Natural killer cell treated with Interleukin-12 subunit alpha and Interleukin-12 subunit beta and Interleukin-15 and Interleukin-18, amount 100 ng/mL, for 72 hours (primary cell): ENCODE results near the gene LSP1. TPM values are rescaled to one million over a fixed set of nuclear protein-coding genes. Genes with fewer than 3 reads are reported as not detected.
"Not testable (repeated sequence)": the region's sequence is repeated elsewhere in the genome, so short reads cannot be mapped to it uniquely, and the experiment has no call there.

Source experiments
- ATAC-seq, 2 donors: fragments of 150-1000 bp; cut with Tn5 transposase in 1 of 2; sonication (Bioruptor Pico), chemical (Tn5 transposase) in 1 of 2; 2 replicates each; pipeline ENCODE4 v1.10.0; 2021
- DNase-seq: peaks from one replicate; pipeline ENCODE4 v3.0.0; 2022; ENCODE audit warnings: low spot score
- H3K27ac Mint-ChIP-seq, 2 donors: 1 replicate in 1 of 2; 2 replicates in 1 of 2; pipeline ENCODE4 v1.8.0; 2022; ENCODE audit warnings: mixed read lengths in 2 of 2, mild to moderate bottlenecking in 1 of 2, moderate library complexity in 1 of 2
- H3K27me3 Mint-ChIP-seq, 2 donors: 1 replicate in 1 of 2; 2 replicates in 1 of 2; pipeline ENCODE4 v1.8.0; 2022; ENCODE audit warnings: mixed read lengths in 2 of 2
- H3K36me3 Mint-ChIP-seq: one replicate; pipeline ENCODE4 v1.8.0; 2022; ENCODE audit warnings: mixed read lengths
- H3K4me1 Mint-ChIP-seq, 2 donors: 1 replicate in 1 of 2; 2 replicates in 1 of 2; pipeline ENCODE4 v1.8.0; 2022; ENCODE audit warnings: low read depth in 2 of 2, mixed read lengths in 2 of 2, mild to moderate bottlenecking in 1 of 2
- H3K4me3 Mint-ChIP-seq: one replicate; pipeline ENCODE4 v1.8.0; 2022; ENCODE audit warnings: mixed read lengths
- H3K9me3 Mint-ChIP-seq: 2 replicates; pipeline ENCODE4 v1.8.0; 2022; ENCODE audit warnings: mixed read lengths
- total RNA-seq, 2 donors: library from RNA; stranded (reverse); gene quantifications; one replicate each; pipeline ENCODE4 v1.2.3, GENCODE V29; 2022

LSP1 gene
- total RNA-seq, 2 donors from 2014 or later: 240 to 358 TPM

DNA sequence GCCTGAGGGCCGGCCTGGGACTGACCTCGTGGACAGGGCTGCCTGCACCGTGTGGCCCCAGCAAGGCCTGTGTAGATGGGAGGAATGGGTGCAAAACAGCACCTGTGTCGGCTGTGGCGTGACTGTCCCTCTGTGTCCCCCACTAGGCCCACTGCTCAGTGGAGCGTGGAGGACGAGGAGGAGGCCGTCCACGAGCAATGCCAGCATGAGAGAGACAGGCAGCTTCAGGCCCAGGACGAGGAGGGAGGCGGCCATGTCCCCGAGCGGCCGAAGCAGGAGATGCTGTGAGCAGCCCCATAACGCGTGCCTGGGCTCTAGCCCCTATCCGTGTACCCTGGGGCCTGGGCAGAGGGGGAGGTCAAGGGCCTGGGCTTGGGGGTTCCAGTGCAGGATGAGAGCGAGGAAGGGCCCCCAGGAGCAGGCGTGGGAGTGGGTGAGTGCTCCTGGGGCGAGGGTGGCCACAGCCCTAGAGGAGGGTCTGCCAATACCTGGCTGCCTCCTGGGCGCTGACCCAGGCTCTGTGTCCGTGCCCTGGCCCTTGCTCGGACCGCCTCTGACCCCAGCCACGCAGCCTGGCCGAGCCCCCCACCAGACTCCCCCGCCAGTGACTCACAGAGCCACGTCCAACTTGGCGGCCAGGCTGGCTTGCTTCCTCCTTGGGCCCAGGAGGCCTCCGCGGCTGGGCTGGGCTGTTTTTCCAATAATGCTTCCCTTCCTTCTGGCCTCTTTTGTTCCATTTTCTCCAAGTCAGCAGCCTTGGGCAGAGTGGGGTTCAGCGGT, 27.2 kb downstream of the LSP1 start:
- ATAC-seq (no peak), DNase-seq (peak; percentile 56)
- H3K27ac Mint-ChIP-seq: no peak overlapping the region
- H3K9me3 Mint-ChIP-seq: no peaks in the 10 kb centered on the region
- H3K4me1 Mint-ChIP-seq: peaks cover 0 to 14% of the 10 kb centered on the region in 2 donors
- H3K36me3 Mint-ChIP-seq: no peaks in the 10 kb centered on the region
- no peaks in the 10 kb centered on the region for H3K27me3 Mint-ChIP-seq
- no peak overlapping the region for H3K4me3 Mint-ChIP-seq

DNA sequence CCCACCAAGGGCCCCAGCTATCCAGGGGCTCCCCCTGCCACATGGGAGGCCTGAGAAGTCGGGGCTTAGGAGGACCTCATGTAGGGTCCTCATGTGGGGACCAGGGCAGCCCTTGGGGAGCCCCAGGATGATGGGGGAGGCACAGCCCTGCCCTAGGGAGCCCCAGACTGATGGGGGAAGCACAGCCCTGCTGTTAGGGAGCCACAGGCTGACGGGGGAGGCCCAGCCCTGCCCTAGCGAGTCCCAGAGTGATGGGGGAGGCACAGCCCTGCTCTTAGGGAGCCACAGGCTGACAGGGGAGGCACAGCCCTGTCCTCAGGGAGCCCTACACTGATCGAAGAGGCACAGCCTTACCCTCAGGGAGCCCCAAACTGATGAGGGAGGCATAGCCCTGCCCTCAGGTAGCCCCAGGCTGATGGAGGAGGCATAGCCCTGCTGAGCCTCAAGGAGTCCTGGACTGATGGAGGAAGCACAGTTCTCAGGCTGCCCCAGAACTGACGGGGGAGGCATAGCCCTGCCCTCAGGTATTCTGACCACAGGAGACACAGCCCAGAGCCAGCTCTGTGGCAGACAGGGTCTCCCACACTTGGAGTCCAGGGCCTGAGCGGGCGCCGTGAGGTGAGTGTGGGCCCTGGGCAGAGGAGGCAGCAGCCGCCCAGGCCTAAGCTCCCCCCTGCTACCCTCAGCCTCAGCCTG, 28.0 kb downstream of the LSP1 start:
- DNase-seq: peak; percentile 53
- H3K36me3 Mint-ChIP-seq: no peaks in the 10 kb centered on the region
- H3K4me3 Mint-ChIP-seq: no peak overlapping the region
- H3K27ac Mint-ChIP-seq: no peak overlapping the region
- H3K4me1 Mint-ChIP-seq: peaks cover 0 to 11% of the 10 kb centered on the region in 2 donors
- ATAC-seq: no peak
- no peaks in the 10 kb centered on the region for H3K9me3 Mint-ChIP-seq
- H3K27me3 Mint-ChIP-seq: no peaks in the 10 kb centered on the region

DNA sequence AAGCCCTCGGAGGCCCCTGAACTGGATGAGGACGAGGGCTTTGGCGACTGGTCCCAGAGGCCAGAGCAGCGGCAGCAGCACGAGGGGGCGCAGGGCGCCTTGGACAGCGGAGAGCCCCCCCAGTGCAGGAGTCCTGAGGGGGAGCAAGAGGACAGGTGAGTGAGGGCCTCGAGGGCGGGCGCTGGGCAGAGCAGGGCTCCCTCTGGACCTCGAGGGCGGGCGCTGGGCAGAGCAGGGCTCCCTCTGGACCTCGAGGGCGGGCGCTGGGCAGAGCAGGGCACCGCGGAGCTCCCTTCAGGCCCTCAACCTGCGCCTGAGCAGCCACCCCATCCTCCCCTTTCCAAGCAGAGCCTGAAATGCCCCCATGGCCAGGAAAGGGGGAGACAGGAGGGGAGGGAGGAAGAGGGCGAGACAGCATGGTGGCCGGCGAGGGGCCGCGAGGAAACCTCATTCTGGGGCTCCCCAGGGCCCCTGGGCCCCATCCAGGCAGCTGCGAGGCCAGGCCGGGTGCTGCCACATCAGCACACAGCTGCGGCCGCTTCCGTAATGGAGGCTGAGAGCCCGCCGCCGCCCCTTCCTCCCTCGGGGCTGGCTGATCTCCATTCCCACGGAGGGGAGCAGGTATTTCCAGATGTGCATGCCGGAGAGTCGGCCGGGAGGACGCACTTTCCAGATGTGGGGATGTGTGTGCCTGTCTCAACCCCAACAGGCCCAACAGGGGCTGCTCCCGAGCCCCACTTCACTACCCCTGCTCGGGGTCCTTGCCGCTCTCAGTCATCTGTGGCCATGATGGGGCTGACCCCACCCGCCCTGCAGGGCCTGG, 28.8 kb downstream of the LSP1 start:
- peak; percentile 15 to 30 for ATAC-seq
- Mint-ChIP-seq H3K4me1 (peaks cover 0 to 8% of the 10 kb centered on the region in 2 donors), H3K27ac (no peak overlapping the region), H3K27me3 (no peaks in the 10 kb centered on the region), H3K9me3 (no peaks in the 10 kb centered on the region), H3K4me3 (no peak overlapping the region), H3K36me3 (no peaks in the 10 kb centered on the region)
- DNase-seq: peak; percentile 53

DNA sequence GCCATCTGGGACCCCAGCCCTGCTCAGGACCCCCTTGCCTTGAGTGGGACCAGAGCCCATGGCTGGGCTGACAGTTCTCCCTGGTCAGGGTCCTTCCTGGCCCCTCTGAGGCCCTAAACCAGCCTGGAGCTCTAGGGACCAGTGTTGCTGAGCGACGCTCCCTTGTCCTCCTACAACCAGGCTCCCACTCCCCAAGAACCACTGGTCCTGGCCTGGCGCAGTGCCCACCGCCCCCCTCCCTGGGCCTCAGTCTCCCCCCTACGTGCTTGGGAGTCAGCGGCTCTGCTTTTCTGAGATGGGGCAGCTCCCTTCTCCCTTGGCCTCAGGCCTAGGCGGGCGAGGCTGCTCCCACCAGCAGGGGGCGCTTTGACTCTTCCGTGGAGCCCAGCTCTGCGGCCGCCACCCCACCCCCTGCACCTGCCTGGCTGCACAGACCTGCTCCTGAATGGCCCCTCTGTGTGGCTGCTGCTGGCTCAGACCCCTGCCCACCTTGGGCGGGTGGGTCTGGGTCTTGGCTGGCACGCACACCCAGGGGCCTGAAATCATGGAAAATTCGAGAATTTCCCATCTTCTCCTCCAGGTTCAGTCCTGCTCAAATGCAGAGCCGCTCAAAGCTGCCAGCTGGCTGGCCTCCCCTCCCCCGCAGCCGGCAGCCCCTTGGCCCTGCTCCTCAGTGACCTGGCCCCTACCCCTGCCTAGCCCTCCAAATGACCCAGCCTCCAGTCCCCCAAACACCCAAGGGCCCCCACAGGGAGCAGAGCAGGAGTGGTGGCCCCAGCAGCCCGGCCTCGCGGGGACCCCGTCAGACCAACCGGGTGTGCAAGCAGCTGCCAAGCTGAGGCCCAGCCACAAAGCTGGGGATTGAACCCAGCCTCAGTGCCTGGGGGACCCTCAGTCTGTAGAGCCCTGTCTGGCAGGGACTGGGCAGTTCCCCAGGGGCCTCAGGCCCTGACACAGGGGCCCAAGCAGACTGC, 29.7 kb downstream of the LSP1 start:
- Mint-ChIP-seq H3K9me3 (no peaks in the 10 kb centered on the region), H3K27ac (no peak overlapping the region), H3K4me3 (no peak overlapping the region)

DNA sequence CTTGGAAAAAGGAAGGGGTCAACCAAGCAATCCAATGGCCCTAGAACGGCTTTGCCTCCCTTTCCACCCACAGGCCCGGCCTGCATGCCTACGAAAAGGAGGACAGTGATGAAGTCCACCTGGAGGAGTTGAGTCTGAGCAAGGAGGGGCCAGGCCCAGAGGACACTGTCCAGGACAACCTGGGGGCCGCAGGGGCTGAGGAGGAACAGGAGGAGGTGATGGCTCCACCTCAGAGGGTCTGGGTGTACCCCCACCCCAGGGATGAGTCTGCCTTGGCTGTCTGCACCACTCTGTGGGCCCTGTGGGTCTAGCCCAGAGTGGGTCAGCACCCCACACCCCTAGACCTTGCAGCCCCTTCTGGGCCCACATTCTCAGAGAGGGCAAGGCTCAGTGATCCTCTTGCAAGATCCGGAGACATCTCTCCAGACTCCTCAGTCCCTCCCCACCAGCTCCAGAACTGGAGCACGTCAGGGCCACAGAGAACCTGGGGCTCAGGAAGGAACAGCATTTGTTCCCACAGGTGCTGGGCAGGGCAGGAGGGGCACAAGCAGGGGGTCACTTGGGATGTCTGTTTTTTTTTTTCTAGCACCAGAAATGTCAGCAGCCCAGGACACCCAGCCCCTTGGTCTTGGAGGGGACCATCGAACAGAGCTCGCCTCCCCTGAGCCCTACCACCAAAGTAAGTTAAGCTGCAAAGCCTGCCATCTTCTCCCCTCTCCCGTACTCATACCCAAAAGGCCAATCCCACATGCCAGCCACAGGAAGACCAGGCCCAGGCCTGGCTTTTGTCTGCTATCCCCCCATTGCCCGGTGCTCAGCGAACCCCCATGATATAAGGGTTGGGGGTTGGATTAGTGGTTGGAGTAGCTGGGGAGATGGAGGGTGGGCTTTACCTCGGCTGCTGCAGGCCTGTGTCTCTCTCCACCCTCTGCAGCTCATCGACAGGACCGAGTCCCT, 30.7 kb downstream of the LSP1 start:
- H3K4me3 Mint-ChIP-seq: no peak overlapping the region
- H3K36me3 Mint-ChIP-seq: no peaks in the 10 kb centered on the region
- no peak overlapping the region for H3K27ac Mint-ChIP-seq
- no peaks in the 10 kb centered on the region for H3K9me3 Mint-ChIP-seq
- peaks cover 5 to 7% of the 10 kb centered on the region in 2 donors for H3K4me1 Mint-ChIP-seq
- no peak for ATAC-seq
- DNase-seq: no peak
- H3K27me3 Mint-ChIP-seq: no peaks in the 10 kb centered on the region

More for the DNA sequence above, 29.7 kb downstream of the LSP1 start:
- DNase-seq (peak; percentile 79), ATAC-seq (peak; percentile 84 to 85)
- Mint-ChIP-seq H3K27me3 (no peaks in the 10 kb centered on the region), H3K36me3 (no peaks in the 10 kb centered on the region), H3K4me1 (peaks cover 0 to 6% of the 10 kb centered on the region in 2 donors)

DNA sequence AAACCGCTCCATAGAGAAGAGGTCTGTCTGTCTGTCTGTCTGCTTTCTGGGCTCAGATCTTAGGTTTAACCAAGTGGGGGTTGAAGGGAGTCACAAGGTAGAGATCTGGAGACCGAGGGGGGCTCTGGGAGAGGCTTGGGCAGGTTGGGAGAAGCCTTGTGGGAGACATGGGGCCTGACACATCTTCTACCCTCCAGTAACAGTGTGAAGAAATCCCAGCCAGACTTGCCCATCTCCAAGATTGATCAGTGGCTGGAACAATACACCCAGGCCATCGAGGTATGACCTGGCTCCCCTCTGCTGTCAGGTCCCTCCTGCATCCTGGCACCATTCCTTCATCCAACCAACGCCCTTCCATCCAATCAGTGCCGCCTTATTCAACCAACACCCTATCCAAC, 31.4 kb downstream of the LSP1 start:
- Mint-ChIP-seq H3K27me3 (no peaks in the 10 kb centered on the region), H3K4me3 (no peak overlapping the region), H3K27ac (no peak overlapping the region), H3K9me3 (no peaks in the 10 kb centered on the region), H3K36me3 (no peaks in the 10 kb centered on the region), H3K4me1 (peaks cover 11 to 12% of the 10 kb centered on the region in 2 donors)
- DNase-seq (no peak), ATAC-seq (no peak)

DNA sequence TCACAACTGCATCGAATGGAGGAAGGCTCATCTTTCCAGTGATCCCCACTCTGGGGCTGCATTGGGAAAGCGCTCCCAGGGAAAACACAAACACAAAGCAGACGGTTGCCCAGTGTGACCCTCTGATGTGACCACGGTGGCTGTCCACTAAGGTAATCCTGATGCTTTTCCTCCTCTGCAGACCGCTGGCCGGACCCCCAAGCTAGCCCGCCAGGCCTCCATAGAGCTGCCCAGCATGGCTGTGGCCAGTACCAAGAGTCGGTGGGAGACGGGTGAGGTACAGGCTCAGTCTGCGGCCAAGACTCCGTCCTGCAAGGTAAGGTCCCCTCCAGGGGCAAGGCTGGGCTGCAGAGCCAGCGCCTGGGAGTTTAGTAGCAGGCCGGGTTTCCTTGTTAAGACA, 33.7 kb downstream of the LSP1 start:
- H3K36me3 Mint-ChIP-seq, H3K27ac Mint-ChIP-seq, ATAC-seq, H3K27me3 Mint-ChIP-seq, H3K4me3 Mint-ChIP-seq, H3K9me3 Mint-ChIP-seq: not testable (repeated sequence)
- H3K4me1 Mint-ChIP-seq: peaks cover 11 to 13% of the 10 kb centered on the region in 2 donors
- DNase-seq: peak; percentile 40

DNA sequence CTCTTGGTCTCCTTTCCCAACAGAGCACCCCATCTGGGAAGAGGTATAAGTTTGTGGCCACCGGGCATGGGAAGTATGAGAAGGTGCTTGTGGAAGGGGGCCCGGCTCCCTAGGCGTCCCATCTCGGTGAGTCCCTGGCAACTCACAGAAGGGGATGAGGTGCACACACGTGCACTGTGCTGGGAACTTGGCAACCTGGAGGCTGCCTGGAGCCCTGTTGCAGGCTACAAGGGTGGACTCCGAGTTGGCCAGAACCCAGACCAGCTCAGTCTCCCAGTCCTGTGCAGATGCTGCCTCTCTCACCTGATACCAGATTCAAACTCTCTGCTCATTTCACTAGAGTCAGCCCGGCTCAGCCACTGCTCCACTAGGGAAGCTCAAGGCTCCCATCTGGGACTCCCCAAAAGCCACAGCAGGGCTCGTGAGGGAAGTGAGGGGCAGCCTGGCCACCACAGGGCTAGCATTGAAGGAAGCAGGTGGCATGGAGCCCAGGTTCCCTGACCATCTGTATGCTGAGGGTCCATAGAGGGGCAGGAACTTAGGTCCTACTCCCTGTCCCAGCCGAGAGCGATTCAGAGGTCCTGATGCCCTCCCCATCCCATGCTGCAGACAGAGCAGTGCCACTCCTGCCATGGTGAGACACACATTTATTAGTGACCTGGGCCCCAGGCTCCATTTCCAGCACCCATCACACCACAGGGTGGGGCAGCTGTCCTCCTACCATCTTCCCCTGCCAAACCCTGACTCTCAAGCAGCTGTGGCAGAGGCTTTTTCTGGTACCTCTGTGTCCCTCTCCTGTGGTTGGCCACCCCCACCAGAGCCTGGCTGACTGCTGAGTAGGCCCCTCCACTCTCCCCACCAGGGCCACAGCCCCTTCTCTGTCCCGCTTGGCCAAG, 34.8 kb downstream of the LSP1 start:
- ATAC-seq (no peak), DNase-seq (peak; percentile 34)
- Mint-ChIP-seq H3K4me3 (no peak overlapping the region), H3K27ac (peak overlapping the region in 1 of 2 donors; percentile 82), H3K9me3 (peaks cover 2% of the 10 kb centered on the region), H3K4me1 (peaks cover 17% of the 10 kb centered on the region in 2 donors), H3K36me3 (no peaks in the 10 kb centered on the region), H3K27me3 (no peaks in the 10 kb centered on the region)

DNA sequence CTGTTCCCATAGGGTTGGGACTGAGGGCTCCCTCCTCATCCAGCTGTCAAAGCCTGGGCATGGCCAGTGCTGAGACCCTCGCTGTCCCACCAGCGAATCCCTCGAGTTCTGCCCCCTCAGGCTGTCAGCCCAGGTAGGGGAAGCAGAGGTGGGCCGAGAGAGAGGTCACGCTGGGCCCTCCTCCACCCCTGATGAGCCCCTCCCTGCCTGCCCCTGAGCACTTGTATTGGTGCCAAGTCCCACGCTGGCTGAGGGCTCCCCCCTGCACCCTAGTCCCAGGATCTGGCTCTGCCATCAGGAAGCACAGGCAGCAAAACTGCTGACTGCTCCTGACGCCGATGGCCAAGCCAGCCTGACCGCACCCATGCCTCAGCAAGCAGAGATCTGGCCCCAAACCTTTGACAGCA, 35.5 kb downstream of the LSP1 start:
- Mint-ChIP-seq H3K9me3 (peaks cover 3% of the 10 kb centered on the region), H3K36me3 (no peaks in the 10 kb centered on the region), H3K27me3 (no peaks in the 10 kb centered on the region), H3K27ac (peak overlapping the region; percentile 46 to 82), H3K4me1 (peaks cover 21 to 24% of the 10 kb centered on the region in 2 donors), H3K4me3 (peak overlapping the region; percentile 67)
- ATAC-seq (no peak), DNase-seq (no peak)

DNA sequence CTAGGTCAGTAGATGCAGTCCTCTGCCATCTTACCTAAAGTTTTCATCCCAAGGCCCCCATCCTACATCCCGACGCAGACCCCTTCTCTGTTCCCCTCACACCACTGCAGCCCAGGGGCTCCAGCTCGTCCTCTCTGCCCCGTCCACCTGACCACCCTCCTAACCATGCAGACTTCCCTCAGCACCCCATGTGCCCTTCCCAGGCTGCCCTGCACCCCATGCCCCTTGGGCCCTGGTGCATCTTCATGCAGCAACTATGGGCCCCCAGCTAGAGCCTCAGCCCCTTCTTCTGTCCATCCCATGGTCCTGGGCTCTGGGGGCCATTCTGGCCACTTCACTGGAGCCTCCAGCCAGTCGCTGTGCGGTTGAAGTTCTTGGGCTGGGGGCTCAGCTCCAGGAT, 35.9 kb downstream of the LSP1 start:
- peak overlapping the region; percentile 67 for H3K4me3 Mint-ChIP-seq
- no peaks in the 10 kb centered on the region for H3K36me3 Mint-ChIP-seq

DNA sequence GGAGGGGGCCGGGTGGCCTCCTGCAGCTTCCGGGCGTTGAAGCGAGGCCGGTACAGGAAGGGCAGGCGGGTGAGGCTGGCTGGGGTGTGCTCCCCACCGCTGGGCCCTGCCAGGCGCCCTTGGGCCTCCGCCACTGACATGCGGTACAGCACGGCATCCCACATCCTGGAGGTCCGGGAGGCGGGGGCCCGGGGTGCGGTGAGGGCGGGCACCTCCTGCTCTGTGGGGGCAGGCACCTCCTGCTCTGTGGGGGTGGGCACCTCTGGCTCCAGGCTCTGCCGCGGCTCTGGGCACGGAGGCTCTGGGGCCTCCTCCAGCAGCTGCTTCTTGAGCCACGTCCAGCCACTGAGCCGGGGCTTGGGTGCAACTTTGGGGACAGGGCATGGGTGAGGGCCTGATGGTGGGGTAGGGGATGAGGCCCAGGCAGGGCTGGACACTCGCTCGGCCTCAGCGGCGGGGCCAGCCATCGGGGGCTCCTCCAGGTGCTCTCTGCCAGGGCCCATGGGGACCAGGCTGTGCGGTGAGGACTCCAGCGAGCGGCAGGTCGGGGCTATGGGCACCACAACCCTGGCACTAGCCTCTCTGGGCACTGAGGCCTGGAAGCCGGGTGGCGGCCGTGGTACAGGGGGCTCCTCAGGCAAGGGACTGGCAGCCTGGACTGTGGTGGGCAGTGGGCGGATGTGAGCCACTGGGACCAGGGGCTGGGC, 36.5 kb downstream of the LSP1 start:
- no peaks in the 10 kb centered on the region for H3K36me3 Mint-ChIP-seq
- H3K4me3 Mint-ChIP-seq: peak overlapping the region; percentile 67
- H3K27ac Mint-ChIP-seq: peak overlapping the region; percentile 46 to 82
- peaks cover 3% of the 10 kb centered on the region for H3K9me3 Mint-ChIP-seq
- ATAC-seq: peak; percentile 90 to 92
- no peaks in the 10 kb centered on the region for H3K27me3 Mint-ChIP-seq
- H3K4me1 Mint-ChIP-seq: peaks cover 26 to 30% of the 10 kb centered on the region in 2 donors
- peak; percentile 87 for DNase-seq

More for the DNA sequence above, 35.9 kb downstream of the LSP1 start:
- ATAC-seq (peak in 1 of 2 donors; percentile 3), DNase-seq (no peak)
- Mint-ChIP-seq H3K27ac (peak overlapping the region; percentile 46 to 82), H3K9me3 (peaks cover 3% of the 10 kb centered on the region), H3K4me1 (peaks cover 26 to 29% of the 10 kb centered on the region in 2 donors), H3K27me3 (no peaks in the 10 kb centered on the region)
